ENCODE results near the gene CD74. TPM values are rescaled to one million over a fixed set of nuclear protein-coding genes. Genes with fewer than 3 reads are reported as not detected.

Gene CD74
- total and polyA plus RNA-seq, 10 of the 15 experiments (the other 5 are each of a cell fraction or from before 2014, with no cell fraction given): 1,387 to 11,063 (median 3,922) TPM

DNA sequence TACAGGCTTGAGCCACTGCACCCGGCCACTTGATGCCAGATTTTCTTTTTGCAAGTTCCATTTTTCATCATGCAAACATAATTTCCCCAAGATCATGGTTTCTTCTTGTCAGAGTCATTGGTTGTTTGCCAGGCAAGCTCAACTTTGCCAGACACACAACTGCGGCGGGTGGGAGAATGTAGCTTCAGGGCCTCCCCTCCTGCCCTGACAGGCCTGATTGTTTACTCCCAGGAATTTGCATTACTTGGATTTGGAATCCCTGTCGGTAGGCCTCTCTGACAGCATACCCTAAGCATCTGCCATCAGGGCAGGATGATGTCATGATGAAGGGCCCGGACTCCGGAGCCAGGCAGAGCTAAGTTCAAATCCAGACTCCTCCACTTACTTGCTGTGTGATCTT is 21.8 kb upstream of the CD74 start (continued):
- no peak for TF ChIP-seq ZNF687 (IDR thresholded peaks at IDR 0.05)

GRCh38 chr5:150431574-150431973 is 18.9 kb upstream of the CD74 start:
- no peaks in the 10 kb centered on the region; the same call in 1 of the 2 replicates for H3K79me2 ChIP-seq (ENCODE audit: control insufficient read depth, insufficient read depth, low read length)
- ChIA-PET CTCF (interaction anchor here (0.8 to 10.6 kb wide), 3 partner anchors 11 to 31 kb away, joined by 3 to 274 read pairs (median 14); no protein-coding TSS in a partner anchor), POLR2A (interaction anchor here (0.7 to 3.4 kb wide), 7 partner anchors 9 to 69 kb away, joined by 3 to 12 read pairs (median 4); partner anchors contain the start of gene CD74), RAD21 (ENCODE audit: unreplicated experiment) (interaction anchor here (5.8 kb wide), 2 partner anchors 20 to 34 kb away, joined by 49 to 115 read pairs; partner anchors contain the start of gene CD74), SMC1A (ENCODE audit: uncharacterized antibody, unreplicated experiment) (interaction anchor here (0.7 to 5.7 kb wide), 7 partner anchors 15 to 73 kb away, joined by 3 to 127 read pairs (median 4); partner anchors contain the start of gene CD74)
- no peak for DNase-seq (ENCODE audit: low read depth, low spot score)
- H4K20me1 ChIP-seq (ENCODE audit: control insufficient read depth, insufficient read depth): no peaks in the 10 kb centered on the region
- BruUV-seq (replicated peaks): no TSS peak
- no peaks in the 10 kb centered on the region for H3K36me3 ChIP-seq (ENCODE audit: control insufficient read depth in 2 of 2, insufficient read depth in 2 of 2, low read length in 1 of 2)
- no peak for FAIRE-seq
- H3K4me3 ChIP-seq: no peak overlapping the region
- intact Hi-C loops (cut with micrococcal nuclease; ENCODE audit: unreplicated experiment): loop anchor here (10.0 kb wide), 1 partner anchor 77 kb away; the partner anchor contains the start of gene TCOF1
- H3K9ac ChIP-seq (ENCODE audit: control insufficient read depth, insufficient read depth, low read length): no peak overlapping the region
- no peaks in the 10 kb centered on the region for H3K9me3 ChIP-seq (replicated peaks; ENCODE audit: control insufficient read depth, insufficient read depth, low read length)
- ATAC-seq: no peak
- in situ Hi-C loops (cut with MboI): no loop called here
- peaks cover 12% of the 10 kb centered on the region for H3K4me1 ChIP-seq (ENCODE audit: control insufficient read depth, insufficient read depth, low read length)
- 58% methylated on average over 4 of the region's 4 CpGs for WGBS (ENCODE audit: insufficient coverage, insufficient replicate concordance, low lambda C conversion rate, missing lambda C conversion rate)
- no peaks in the 10 kb centered on the region for H3K27me3 ChIP-seq (replicated peaks in 1 of 2; ENCODE audit: control insufficient read depth in 2 of 2, insufficient read depth in 2 of 2, low read length in 1 of 2)
- H2AFZ ChIP-seq (ENCODE audit: control insufficient read depth, low read depth, low read length): no peak overlapping the region
- no peak overlapping the region for H3K4me2 ChIP-seq (ENCODE audit: control insufficient read depth, insufficient read depth)
- no peak overlapping the region for H3K27ac ChIP-seq (ENCODE audit: control insufficient read depth, insufficient read depth)
- TF ChIP-seq HDAC2 (IDR thresholded peaks at IDR 0.05): no peak
- no peak for TF ChIP-seq TAF1 (IDR thresholded peaks at IDR 0.05; ENCODE audit: borderline replicate concordance, low read depth, low read length)
- TF ChIP-seq JUND (IDR thresholded peaks at IDR 0.05; ENCODE audit: low read depth, low read length): no peak
- TF ChIP-seq, protein P1, sequence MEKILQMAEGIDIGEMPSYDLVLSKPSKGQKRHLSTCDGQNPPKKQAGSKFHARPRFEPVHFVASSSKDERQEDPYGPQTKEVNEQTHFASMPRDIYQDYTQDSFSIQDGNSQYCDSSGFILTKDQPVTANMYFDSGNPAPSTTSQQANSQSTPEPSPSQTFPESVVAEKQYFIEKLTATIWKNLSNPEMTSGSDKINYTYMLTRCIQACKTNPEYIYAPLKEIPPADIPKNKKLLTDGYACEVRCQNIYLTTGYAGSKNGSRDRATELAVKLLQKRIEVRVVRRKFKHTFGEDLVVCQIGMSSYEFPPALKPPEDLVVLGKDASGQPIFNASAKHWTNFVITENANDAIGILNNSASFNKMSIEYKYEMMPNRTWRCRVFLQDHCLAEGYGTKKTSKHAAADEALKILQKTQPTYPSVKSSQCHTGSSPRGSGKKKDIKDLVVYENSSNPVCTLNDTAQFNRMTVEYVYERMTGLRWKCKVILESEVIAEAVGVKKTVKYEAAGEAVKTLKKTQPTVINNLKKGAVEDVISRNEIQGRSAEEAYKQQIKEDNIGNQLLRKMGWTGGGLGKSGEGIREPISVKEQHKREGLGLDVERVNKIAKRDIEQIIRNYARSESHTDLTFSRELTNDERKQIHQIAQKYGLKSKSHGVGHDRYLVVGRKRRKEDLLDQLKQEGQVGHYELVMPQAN (conservative IDR thresholded peaks at IDR 0.05): no peak
- no peak for TF ChIP-seq ZNF622 (IDR thresholded peaks at IDR 0.05)
- no peak for TF ChIP-seq SP1 (IDR thresholded peaks at IDR 0.05; ENCODE audit: low read depth, low read length)
- no peak for TF ChIP-seq FOS (IDR thresholded peaks at IDR 0.05; ENCODE audit: borderline replicate concordance, extremely low read depth, insufficient read length)
- 0 out of 2 replicates have a peak, but pooled peaks have one; percentile 22 for TF ChIP-seq IKZF1 (conservative IDR thresholded peaks at IDR 0.05)
- peak; percentile 36; the same call in 1 of the 2 replicates for TF ChIP-seq SPI1 (IDR thresholded peaks at IDR 0.05; ENCODE audit: borderline replicate concordance, insufficient read depth, low read depth, low read length)
- no peak for TF ChIP-seq WRNIP1 (IDR thresholded peaks at IDR 0.05; ENCODE audit: borderline replicate concordance, low read depth, low read length)
- TF ChIP-seq, protein P2, sequence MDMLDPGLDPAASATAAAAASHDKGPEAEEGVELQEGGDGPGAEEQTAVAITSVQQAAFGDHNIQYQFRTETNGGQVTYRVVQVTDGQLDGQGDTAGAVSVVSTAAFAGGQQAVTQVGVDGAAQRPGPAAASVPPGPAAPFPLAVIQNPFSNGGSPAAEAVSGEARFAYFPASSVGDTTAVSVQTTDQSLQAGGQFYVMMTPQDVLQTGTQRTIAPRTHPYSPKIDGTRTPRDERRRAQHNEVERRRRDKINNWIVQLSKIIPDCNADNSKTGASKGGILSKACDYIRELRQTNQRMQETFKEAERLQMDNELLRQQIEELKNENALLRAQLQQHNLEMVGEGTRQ (IDR thresholded peaks at IDR 0.05; ENCODE audit: borderline replicate concordance, low read depth, low read length): no peak
- no peak for TF ChIP-seq FOXM1 (IDR thresholded peaks at IDR 0.05; ENCODE audit: low read depth, low read length)
- no peak for TF ChIP-seq E2F4 (IDR thresholded peaks at IDR 0.05; ENCODE audit: low read depth, low read length)
- TF ChIP-seq RFX5 (IDR thresholded peaks at IDR 0.05; ENCODE audit: low read depth, low read length): no peak

All from GM12878 (cell line).